Trophoblast cell (in vitro differentiated cells and primary cell): ENCODE data around the gene PLSCR4.

ENCODE experiments used
- DNase-seq, 2 donors: peaks; one replicate each; pipeline ENCODE4 v3.0.0-alpha.2; 2016
- H2AFZ ChIP-seq: 2 replicates; pipeline ENCODE4 v1.6.1; 2013; ENCODE audit warnings: low read length, moderate library complexity, mild to moderate bottlenecking; ENCODE audit not compliant: insufficient read depth, poor library complexity
- H2AK5ac ChIP-seq: 2 replicates; pipeline ENCODE4 v1.6.1; 2013; ENCODE audit warnings: mild to moderate bottlenecking, low read length
- H2BK120ac ChIP-seq: 2 replicates; pipeline ENCODE4 v1.6.1; 2013; ENCODE audit warnings: low read length, mild to moderate bottlenecking, moderate library complexity; ENCODE audit not compliant: insufficient read depth, poor library complexity
- H2BK12ac ChIP-seq: 2 replicates; pipeline ENCODE4 v1.6.1; 2013; ENCODE audit warnings: mild to moderate bottlenecking, low read length, moderate library complexity
- H2BK5ac ChIP-seq: 2 replicates; pipeline ENCODE4 v1.6.1; 2013; ENCODE audit warnings: low read length, low read depth, moderate library complexity, mild to moderate bottlenecking; ENCODE audit not compliant: poor library complexity
- H3K14ac ChIP-seq: 2 replicates; pipeline ENCODE4 v1.6.1; 2013; ENCODE audit warnings: mild to moderate bottlenecking, low read length
- H3K18ac ChIP-seq: 2 replicates; pipeline ENCODE4 v1.6.1; 2013; ENCODE audit warnings: mild to moderate bottlenecking, low read length
- H3K23ac ChIP-seq: 2 replicates; pipeline ENCODE4 v1.6.1; 2013; ENCODE audit warnings: low read length
- H3K27ac ChIP-seq: 2 replicates; pipeline ENCODE4 v1.5.1; 2013; ENCODE audit warnings: low read depth, mild to moderate bottlenecking, inconsistent platforms, low read length, moderate library complexity
- H3K27me3 ChIP-seq: 2 replicates; pipeline ENCODE4 v1.6.1; 2013; ENCODE audit warnings: inconsistent platforms, mild to moderate bottlenecking, low read length, moderate library complexity; ENCODE audit not compliant: insufficient read depth
- H3K36me3 ChIP-seq, 2 experiments: 1 replicate in 1 of 2; 2 replicates in 1 of 2; pipeline ENCODE4 v1.6.1; 2013; ENCODE audit warnings: low read length in 2 of 2, mild to moderate bottlenecking in 2 of 2, moderate library complexity in 1 of 2; ENCODE audit not compliant: insufficient read depth in 2 of 2, control insufficient read depth in 1 of 2
- H3K4ac ChIP-seq: 2 replicates; pipeline ENCODE4 v1.6.1; 2013; ENCODE audit warnings: low read depth, mild to moderate bottlenecking, low read length, moderate library complexity
- H3K4me1 ChIP-seq, 2 experiments: 1 replicate in 1 of 2; 2 replicates in 1 of 2; pipeline ENCODE4 v1.6.1; 2013; ENCODE audit warnings: low read length in 2 of 2, mild to moderate bottlenecking in 2 of 2, moderate library complexity in 1 of 2; ENCODE audit not compliant: insufficient read depth in 2 of 2, control insufficient read depth in 1 of 2
- H3K4me2 ChIP-seq: 2 replicates; pipeline ENCODE4 v1.6.1; 2013; ENCODE audit warnings: inconsistent platforms, mild to moderate bottlenecking, low read length, moderate library complexity
- H3K4me3 ChIP-seq: 2 replicates; pipeline ENCODE4 v1.5.1; 2013; ENCODE audit warnings: mild to moderate bottlenecking, low read depth, low read length, inconsistent platforms
- H3K79me1 ChIP-seq: one replicate; pipeline ENCODE4 v1.6.1; 2013; ENCODE audit warnings: low read length
- H3K79me2 ChIP-seq: 2 replicates; pipeline ENCODE4 v1.6.1; 2013; ENCODE audit warnings: low read length, mild to moderate bottlenecking; ENCODE audit not compliant: control insufficient read depth, insufficient read depth, poor library complexity
- H3K9ac ChIP-seq: 2 replicates; pipeline ENCODE4 v1.6.1; 2013; ENCODE audit warnings: mild to moderate bottlenecking, low read length
- H3K9me3 ChIP-seq: 2 replicates; pipeline ENCODE4 v1.6.1; 2013; ENCODE audit warnings: low read depth, mild to moderate bottlenecking, control low read depth, inconsistent platforms, low read length; ENCODE audit not compliant: insufficient read depth
- H4K12ac ChIP-seq: 2 replicates; pipeline ENCODE4 v1.6.1; 2013; ENCODE audit warnings: low read depth, mild to moderate bottlenecking, low read length, moderate library complexity
- H4K8ac ChIP-seq: 2 replicates; pipeline ENCODE4 v1.6.1; 2013; ENCODE audit warnings: low read depth, mild to moderate bottlenecking, low read length, moderate library complexity
- H4K91ac ChIP-seq: one replicate; pipeline ENCODE4 v1.6.1; 2013; ENCODE audit warnings: low read depth, mild to moderate bottlenecking, low read length, moderate library complexity
- WGBS: extraction: QIAGEN DNeasy Blood & Tissue Kit; methylation state at CpG from one replicate; pipeline ENCODE4 v1.1.7; 2013; ENCODE audit warnings: missing lambda C conversion rate; ENCODE audit not compliant: insufficient read length, insufficient coverage; ENCODE audit errors: extremely low coverage; 5-methylcytosine and 5-hydroxymethylcytosine counted together

Gene PLSCR4

DNA sequence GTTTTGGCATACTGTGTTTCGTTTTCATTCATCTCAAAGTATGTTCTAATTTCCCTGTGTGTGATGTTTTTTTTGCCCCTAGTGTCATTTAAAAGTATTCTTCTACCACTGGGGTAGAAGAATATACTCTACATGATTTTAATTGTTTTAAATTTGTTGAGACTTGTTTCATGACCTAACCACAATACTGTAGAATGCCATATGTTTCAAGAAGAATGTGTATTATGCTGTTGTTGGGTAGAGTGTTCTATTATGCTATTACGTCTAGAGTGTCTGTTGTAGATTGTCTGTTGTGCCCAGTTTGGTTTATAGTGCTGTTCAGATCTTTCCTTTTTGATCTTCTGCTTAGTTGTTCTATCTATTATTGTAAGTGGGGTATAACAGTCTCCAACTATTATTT lies 36.4 kb downstream of the PLSCR4 start:
- no peak overlapping the region for H3K9ac ChIP-seq
- no peak overlapping the region for H3K4ac ChIP-seq
- H2AFZ ChIP-seq = no peak overlapping the region
- H3K27me3 ChIP-seq = no peaks in the 10 kb centered on the region
- no peak overlapping the region for H3K27ac ChIP-seq
- no peak overlapping the region for H2BK5ac ChIP-seq
- H3K4me1 ChIP-seq = no peaks in the 10 kb centered on the region
- no peak for DNase-seq
- H3K4me2 ChIP-seq = no peak overlapping the region
- WGBS = no CpG with 5 or more reads among the region's 2 CpGs
- H3K79me1 ChIP-seq = no peaks in the 10 kb centered on the region
- H4K12ac ChIP-seq = no peak overlapping the region
- no peaks in the 10 kb centered on the region for H3K36me3 ChIP-seq
- no peaks in the 10 kb centered on the region for H3K9me3 ChIP-seq
- no peak overlapping the region for H2AK5ac ChIP-seq
- no peak overlapping the region for H4K91ac ChIP-seq
- no peak overlapping the region for H3K4me3 ChIP-seq
- no peak overlapping the region for H3K14ac ChIP-seq
- no peaks in the 10 kb centered on the region for H3K79me2 ChIP-seq
- H2BK12ac ChIP-seq = no peak overlapping the region
- no peak overlapping the region for H3K23ac ChIP-seq
- no peak overlapping the region for H2BK120ac ChIP-seq
- H3K18ac ChIP-seq = no peak overlapping the region
- H4K8ac ChIP-seq = no peak overlapping the region

DNA sequence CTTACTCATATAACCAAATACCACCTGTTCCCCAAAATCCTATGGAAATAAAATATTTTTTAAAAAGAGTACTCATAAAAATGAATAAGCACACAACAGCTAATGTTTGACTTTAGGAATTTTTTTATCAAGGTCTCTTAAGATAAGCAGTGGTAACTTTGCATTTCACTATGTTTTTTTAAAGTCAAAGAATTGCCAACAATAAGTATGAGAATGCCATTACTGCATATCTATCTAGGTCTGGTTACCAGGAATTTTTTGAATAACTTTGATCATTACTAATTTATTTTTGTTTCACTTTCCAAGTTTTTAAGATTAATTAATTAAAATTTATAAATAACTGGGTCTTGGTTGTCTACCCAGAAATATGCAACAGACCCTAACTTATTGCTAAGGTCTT lies 41.5 kb downstream of the PLSCR4 start:
- Histone ChIP-seq H3K23ac (no peak overlapping the region), H3K14ac (no peak overlapping the region), H2AK5ac (no peak overlapping the region), H4K91ac (no peak overlapping the region), H3K4me1 (no peaks in the 10 kb centered on the region), H2BK5ac (no peak overlapping the region), H2AFZ (no peak overlapping the region), H3K27me3 (no peaks in the 10 kb centered on the region), H3K4me3 (no peak overlapping the region), H3K9me3 (no peaks in the 10 kb centered on the region), H3K9ac (no peak overlapping the region), H3K18ac (no peak overlapping the region), H3K4me2 (no peak overlapping the region), H3K79me2 (no peaks in the 10 kb centered on the region), H3K79me1 (no peaks in the 10 kb centered on the region), H3K4ac (no peak overlapping the region), H2BK120ac (no peak overlapping the region), H4K12ac (no peak overlapping the region), H3K27ac (no peak overlapping the region), H3K36me3 (no peaks in the 10 kb centered on the region), H2BK12ac (no peak overlapping the region), H4K8ac (no peak overlapping the region)
- DNase-seq = no peak

DNA sequence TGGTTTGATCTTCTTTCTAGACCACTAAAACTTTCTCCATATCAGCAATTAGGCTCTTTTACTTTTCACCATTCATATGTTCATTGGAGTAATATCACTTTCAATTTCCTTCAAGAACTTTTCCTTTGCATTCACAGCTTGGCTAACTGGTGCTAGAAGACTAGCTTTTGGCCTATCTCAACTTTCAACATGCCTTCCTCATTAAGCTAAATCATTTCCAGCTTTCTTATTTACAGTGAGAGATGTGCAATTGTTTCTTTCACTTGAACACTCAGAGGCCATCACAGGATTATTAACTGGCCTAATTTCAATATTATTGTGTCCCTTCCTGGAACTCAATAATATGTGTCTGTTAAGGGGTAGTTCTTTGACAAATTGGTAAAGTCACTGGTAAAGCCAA lies 47.1 kb downstream of the PLSCR4 start:
- Histone ChIP-seq H4K12ac (no peak overlapping the region), H3K9ac (no peak overlapping the region), H2AK5ac (no peak overlapping the region), H4K8ac (no peak overlapping the region), H3K36me3 (no peaks in the 10 kb centered on the region), H2BK12ac (no peak overlapping the region), H3K4ac (no peak overlapping the region), H3K9me3 (no peaks in the 10 kb centered on the region), H3K79me1 (no peaks in the 10 kb centered on the region), H3K4me3 (no peak overlapping the region), H3K23ac (no peak overlapping the region), H2BK120ac (no peak overlapping the region), H3K18ac (no peak overlapping the region), H3K27me3 (no peaks in the 10 kb centered on the region), H3K14ac (no peak overlapping the region), H3K79me2 (no peaks in the 10 kb centered on the region), H2AFZ (no peak overlapping the region), H4K91ac (no peak overlapping the region), H3K4me2 (no peak overlapping the region), H2BK5ac (no peak overlapping the region), H3K27ac (no peak overlapping the region), H3K4me1 (no peaks in the 10 kb centered on the region)
- DNase-seq = no peak

DNA sequence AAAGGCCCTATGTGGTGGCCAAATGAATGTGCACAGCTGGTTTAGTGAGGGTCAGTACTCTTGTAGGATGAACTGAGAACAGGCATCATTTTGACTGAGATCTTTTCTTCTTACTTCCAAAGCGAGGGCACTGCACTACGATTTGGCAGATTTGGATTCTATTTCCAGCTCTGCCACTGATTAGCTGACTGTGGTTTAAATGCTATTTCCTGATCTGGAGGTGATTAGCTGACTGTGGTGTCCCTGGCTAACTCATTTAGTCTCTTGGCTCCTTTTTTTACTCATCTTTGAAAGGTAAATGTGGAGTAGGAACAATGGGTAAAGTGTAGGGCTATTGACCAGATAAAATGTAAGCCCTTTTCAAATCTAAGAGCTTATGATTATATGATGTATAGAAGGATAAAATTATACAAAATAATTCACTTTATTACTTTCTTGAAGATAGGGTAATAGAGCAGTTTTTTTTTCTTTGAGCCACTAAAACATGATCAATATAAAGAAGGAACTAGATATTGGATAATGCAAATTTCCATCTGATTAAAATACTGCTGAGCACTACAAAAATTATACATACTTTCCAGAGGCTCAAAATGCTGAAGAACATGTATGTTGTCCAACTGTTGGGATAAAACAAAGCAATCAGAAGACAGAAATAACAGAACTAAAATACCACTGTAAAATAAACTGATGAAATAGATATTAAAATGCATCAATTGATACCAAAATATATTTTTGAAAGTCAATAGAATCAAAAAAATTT lies 50.3 kb downstream of the PLSCR4 start:
- Histone ChIP-seq H3K9ac (no peak overlapping the region), H3K4me2 (no peak overlapping the region), H3K23ac (no peak overlapping the region), H3K18ac (no peak overlapping the region), H3K36me3 (no peaks in the 10 kb centered on the region), H3K14ac (no peak overlapping the region), H3K79me2 (no peaks in the 10 kb centered on the region), H2BK12ac (no peak overlapping the region), H3K4ac (no peak overlapping the region), H3K27ac (no peak overlapping the region), H4K12ac (no peak overlapping the region), H3K4me1 (no peaks in the 10 kb centered on the region), H2BK5ac (no peak overlapping the region), H3K27me3 (no peaks in the 10 kb centered on the region), H2AFZ (no peak overlapping the region), H3K4me3 (no peak overlapping the region), H2BK120ac (no peak overlapping the region), H3K9me3 (no peaks in the 10 kb centered on the region), H2AK5ac (no peak overlapping the region), H3K79me1 (no peaks in the 10 kb centered on the region), H4K8ac (no peak overlapping the region), H4K91ac (no peak overlapping the region)
- DNase-seq = no peak
- WGBS = no CpG with 5 or more reads among the region's 2 CpGs
